Left lung (tissue), 10 donors: Measurements from ENCODE around the gene ASB2. TPM values are rescaled to one million over a fixed set of nuclear protein-coding genes. Genes with fewer than 3 reads are reported as not detected.

ENCODE experiments used
- ATAC-seq: fragments of 200-7000 bp; cut with Tn5 transposase; one replicate; pipeline ENCODE4 v1.9.1; 2020; ENCODE audit warnings: moderate library complexity
- DNase-seq, 4 donors: peaks; one replicate each; pipeline ENCODE4 v3.0.0-alpha.2; 2013 to 2020
- H3K27ac ChIP-seq, 2 donors: fragments of 200-600 bp; sonication (generic) in 1 of 2; one replicate each; pipeline versions ENCODE4 v1.5.0 to v1.8.0; 2020 to 2021
- H3K27me3 ChIP-seq, 2 donors: fragments of 200-600 bp; sonication (generic) in 1 of 2; one replicate each; pipeline versions ENCODE4 v1.5.0 to v1.8.0; 2020 to 2021
- H3K36me3 ChIP-seq, 2 donors: fragments of 200-600 bp; sonication (generic) in 1 of 2; one replicate each; pipeline versions ENCODE4 v1.5.0 to v1.8.0; 2020 to 2021
- H3K4me1 ChIP-seq, 2 donors: fragments of 200-600 bp; one replicate each; pipeline ENCODE4 v1.8.0; 2021
- H3K4me3 ChIP-seq, 2 donors: fragments of 200-600 bp; sonication (generic) in 1 of 2; one replicate each; pipeline versions ENCODE4 v1.5.0 to v1.8.0; 2020 to 2021; ENCODE audit warnings: mild to moderate bottlenecking in 1 of 2
- H3K9me3 ChIP-seq, 2 donors: fragments of 200-600 bp; sonication (generic) in 1 of 2; one replicate each; pipeline versions ENCODE4 v1.5.0 to v1.8.0; 2020 to 2021
- intact Hi-C, 2 donors: fragments of 100-400 bp; cut with DNase I; formaldehyde crosslinking; loops; one replicate each; pipeline versions ENCODE4 v1.11.2 to v1.14.2; 2022
- polyA plus RNA-seq, 6 donors: library from polyadenylated mRNA; unstranded; fragments of 120-200 nt; gene quantifications; one replicate each; pipeline ENCODE4 v1.2.1, GENCODE V29; 2013; ENCODE audit not compliant: insufficient read length in 6 of 6
- total RNA-seq, 2 donors: library from RNA; stranded (reverse); fragmentation: NEBNext Ultra II Directional; extraction: Animal tissue kit (Norgen Biotek cat#: 25700); gene quantifications; one replicate each; pipeline ENCODE4 v1.2.1, GENCODE V29; 2021
- TF ChIP-seq, protein P1 (sequence below), 2 donors: fragments of 200-600 bp; sonication (generic) in 1 of 2; IDR thresholded peaks; one replicate each; pipeline versions ENCODE4 v1.5.0 to v1.8.0; 2021; ENCODE audit warnings: antibody characterized with exemption in 2 of 2
- donor health status: DM: no; HTN: yes; CAD: no.
- donor health status: DM: no; HTN: no; CAD: no.

Gene ASB2
- total and polyA plus RNA-seq, 8 donors = 0.81 to 3.2 (median 1.6) TPM

- DNase-seq = peak in 2 of 4 donors; percentile 80 to 89
- intact Hi-C loops = no loop called here
- H3K4me1 ChIP-seq = peaks cover 7 to 58% of the 10 kb centered on the region in 2 donors
These were observed 16.9 kb downstream of the ASB2 start for GRCh38 chr14:93959239-93960107.

GRCh38 chr14:93958567-93959238, 17.7 kb downstream of the ASB2 start:
- Histone ChIP-seq H3K27ac (peak overlapping the region in 1 of 2 donors; percentile 50), H3K4me3 (no peak overlapping the region), H3K36me3 (no peaks in the 10 kb centered on the region), H3K27me3 (no peaks in the 10 kb centered on the region), H3K9me3 (no peaks in the 10 kb centered on the region), H3K4me1 (peaks cover 7 to 61% of the 10 kb centered on the region in 2 donors)
- ATAC-seq (no peak), DNase-seq (no peak)
- TF ChIP-seq, protein P1, sequence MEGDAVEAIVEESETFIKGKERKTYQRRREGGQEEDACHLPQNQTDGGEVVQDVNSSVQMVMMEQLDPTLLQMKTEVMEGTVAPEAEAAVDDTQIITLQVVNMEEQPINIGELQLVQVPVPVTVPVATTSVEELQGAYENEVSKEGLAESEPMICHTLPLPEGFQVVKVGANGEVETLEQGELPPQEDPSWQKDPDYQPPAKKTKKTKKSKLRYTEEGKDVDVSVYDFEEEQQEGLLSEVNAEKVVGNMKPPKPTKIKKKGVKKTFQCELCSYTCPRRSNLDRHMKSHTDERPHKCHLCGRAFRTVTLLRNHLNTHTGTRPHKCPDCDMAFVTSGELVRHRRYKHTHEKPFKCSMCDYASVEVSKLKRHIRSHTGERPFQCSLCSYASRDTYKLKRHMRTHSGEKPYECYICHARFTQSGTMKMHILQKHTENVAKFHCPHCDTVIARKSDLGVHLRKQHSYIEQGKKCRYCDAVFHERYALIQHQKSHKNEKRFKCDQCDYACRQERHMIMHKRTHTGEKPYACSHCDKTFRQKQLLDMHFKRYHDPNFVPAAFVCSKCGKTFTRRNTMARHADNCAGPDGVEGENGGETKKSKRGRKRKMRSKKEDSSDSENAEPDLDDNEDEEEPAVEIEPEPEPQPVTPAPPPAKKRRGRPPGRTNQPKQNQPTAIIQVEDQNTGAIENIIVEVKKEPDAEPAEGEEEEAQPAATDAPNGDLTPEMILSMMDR (IDR thresholded peaks at IDR 0.05) = no peak
- intact Hi-C loops = no loop called here

More at GRCh38 chr14:93959239-93960107, 16.9 kb downstream of the ASB2 start:
- Histone ChIP-seq H3K27me3 (no peaks in the 10 kb centered on the region), H3K27ac (peak overlapping the region in 1 of 2 donors; percentile 50), H3K4me3 (no peak overlapping the region), H3K9me3 (no peaks in the 10 kb centered on the region), H3K36me3 (no peaks in the 10 kb centered on the region)
- TF ChIP-seq, protein P1 (IDR thresholded peaks at IDR 0.05) = no peak
- ATAC-seq = peak; percentile 90

DNA sequence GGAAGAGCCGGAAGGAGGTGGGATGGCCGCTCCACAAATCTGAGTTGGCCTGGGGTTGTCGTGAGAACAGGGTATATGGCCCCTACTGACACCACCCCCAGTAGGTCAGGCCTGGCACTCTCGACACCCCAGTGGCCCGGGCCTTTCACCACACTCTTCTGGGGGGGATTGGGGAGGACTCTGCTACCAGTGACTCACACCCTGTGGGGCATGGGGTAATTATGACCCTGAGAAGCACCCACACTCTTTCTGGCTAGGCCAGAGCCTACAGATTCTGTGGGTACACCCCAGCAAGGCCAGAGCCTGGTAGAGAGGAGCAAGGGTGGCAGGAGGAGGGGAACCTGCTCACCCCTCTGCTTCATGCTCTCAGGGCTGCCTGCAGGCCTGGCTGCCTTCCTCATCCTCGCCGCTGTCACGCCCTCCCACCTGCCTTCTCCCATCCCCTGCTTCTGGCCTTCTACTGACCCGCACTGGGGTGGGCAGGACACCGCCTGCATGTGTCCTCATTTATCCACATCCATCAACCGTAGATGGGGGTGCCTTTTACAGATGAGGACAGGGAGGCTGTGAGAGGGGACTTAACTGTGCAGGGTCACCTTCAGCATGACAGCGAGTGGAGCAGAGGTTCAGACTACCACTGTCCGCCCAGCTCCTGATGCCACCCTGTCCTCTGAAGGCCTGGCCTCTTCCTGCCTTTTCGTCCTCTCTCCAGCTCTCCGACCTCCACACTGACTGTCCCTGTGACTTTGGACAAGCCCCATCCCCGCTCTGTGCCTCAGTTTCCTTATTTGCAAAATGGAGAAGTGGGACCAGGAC, 18.4 kb downstream of the ASB2 start:
- Histone ChIP-seq H3K27me3 (no peaks in the 10 kb centered on the region), H3K27ac (no peak overlapping the region), H3K9me3 (no peaks in the 10 kb centered on the region), H3K4me1 (peaks cover 7 to 59% of the 10 kb centered on the region in 2 donors), H3K36me3 (no peaks in the 10 kb centered on the region), H3K4me3 (no peak overlapping the region)
- no peak for DNase-seq
- TF ChIP-seq, protein P1 (IDR thresholded peaks at IDR 0.05) = no peak
- intact Hi-C loops = no loop called here
- no peak for ATAC-seq

DNA sequence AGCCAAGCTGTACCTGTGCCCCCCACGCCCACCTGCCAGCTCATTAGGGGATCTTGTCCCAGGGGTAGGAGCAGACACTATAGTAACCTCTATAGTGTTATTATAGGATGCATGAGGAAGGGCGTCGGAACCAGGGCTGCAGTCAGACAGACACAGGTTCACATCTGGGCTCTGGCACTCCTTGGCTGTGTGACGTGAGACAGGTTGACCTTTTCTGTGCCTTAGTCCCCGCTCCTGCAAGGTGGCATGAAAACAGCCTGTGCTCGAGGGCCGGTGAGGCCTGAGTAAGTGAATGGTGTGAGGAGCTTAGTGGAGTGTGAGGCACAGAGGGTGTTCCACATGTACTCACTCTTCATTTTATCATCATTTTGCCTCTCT, 19.0 kb downstream of the ASB2 start:
- intact Hi-C loops = no loop called here
- TF ChIP-seq, protein P1 (IDR thresholded peaks at IDR 0.05) = no peak
- ATAC-seq = no peak
- Histone ChIP-seq H3K27ac (no peak overlapping the region), H3K4me1 (peaks cover 7 to 53% of the 10 kb centered on the region in 2 donors), H3K27me3 (peaks cover 0 to 5% of the 10 kb centered on the region in 2 donors), H3K4me3 (no peak overlapping the region), H3K36me3 (no peaks in the 10 kb centered on the region), H3K9me3 (no peaks in the 10 kb centered on the region)
- DNase-seq = no peak
